HTR-8/SVneo (cell line): ENCODE measurements around the gene GTF3C5.
"Not testable (repeated sequence)": the region's sequence is repeated elsewhere in the genome, so short reads cannot be mapped to it uniquely, and the experiment has no call there.

Experiments
- DNase-seq: peaks from one replicate; pipeline ENCODE4 v3.0.0; 2011; ENCODE audit warnings: low spot score, mixed read lengths; ENCODE audit not compliant: insufficient read length
- FAIRE-seq: peaks from 2 replicates; lab custom pipeline; 2011; peaks lifted over from hg19 to GRCh38; lab: Jason Lieb, UNC

GTF3C5 gene

GRCh38 chr9:132995121-132995420 is 35.7 kb upstream of the GTF3C5 start:
- no peak for DNase-seq
- no peak for FAIRE-seq

- no peak for FAIRE-seq
- DNase-seq, result no peak
Measured at GRCh38 chr9:132995879-132996278, 34.9 kb upstream of the GTF3C5 start.

GRCh38 chr9:132996526-132996925 is 34.3 kb upstream of the GTF3C5 start:
- DNase-seq (no peak), FAIRE-seq (no peak)

- FAIRE-seq (no peak), DNase-seq (no peak)
Measured at GRCh38 chr9:132997591-132997990, 33.2 kb upstream of the GTF3C5 start.

- not testable (repeated sequence) for FAIRE-seq, DNase-seq
Measured at GRCh38 chr9:132998221-132998620, 32.6 kb upstream of the GTF3C5 start.

GRCh38 chr9:132998831-132999635 is 31.8 kb upstream of the GTF3C5 start:
- no peak for DNase-seq
- no peak for FAIRE-seq

GRCh38 chr9:133002147-133003070 is 28.4 kb upstream of the GTF3C5 start:
- DNase-seq (no peak), FAIRE-seq (no peak)

- DNase-seq (no peak), FAIRE-seq (no peak)
Measured at GRCh38 chr9:133003071-133003461, 27.7 kb upstream of the GTF3C5 start.

- no peak for FAIRE-seq
- DNase-seq, result no peak
Measured at GRCh38 chr9:133003671-133004090, 27.1 kb upstream of the GTF3C5 start.

- FAIRE-seq (no peak), DNase-seq (no peak)
Measured at GRCh38 chr9:133004091-133004998, 26.5 kb upstream of the GTF3C5 start.

GRCh38 chr9:133004999-133005760 is 25.6 kb upstream of the GTF3C5 start:
- DNase-seq (no peak), FAIRE-seq (no peak)

GRCh38 chr9:133005957-133006356 is 24.8 kb upstream of the GTF3C5 start:
- DNase-seq, result no peak
- FAIRE-seq, result no peak

GRCh38 chr9:133006731-133007352 is 24.0 kb upstream of the GTF3C5 start:
- DNase-seq (no peak), FAIRE-seq (no peak)

GRCh38 chr9:133008406-133008805 is 22.4 kb upstream of the GTF3C5 start:
- DNase-seq, result no peak
- FAIRE-seq, result no peak

- no peak for FAIRE-seq
- DNase-seq, result no peak
Measured at GRCh38 chr9:133008824-133009223, 22.0 kb upstream of the GTF3C5 start.

GRCh38 chr9:133009906-133010582 is 20.8 kb upstream of the GTF3C5 start:
- no peak for FAIRE-seq
- no peak for DNase-seq

- DNase-seq, result no peak
- FAIRE-seq, result no peak
Measured at GRCh38 chr9:133014696-133015095, 16.1 kb upstream of the GTF3C5 start.

- no peak for FAIRE-seq
Measured at GRCh38 chr9:133023117-133023890, 7.5 kb upstream of the GTF3C5 start.

More at GRCh38 chr9:133023117-133023890, 7.5 kb upstream of the GTF3C5 start:
- DNase-seq, result no peak
